ENCODE data around the gene ACAP3.

DNA sequence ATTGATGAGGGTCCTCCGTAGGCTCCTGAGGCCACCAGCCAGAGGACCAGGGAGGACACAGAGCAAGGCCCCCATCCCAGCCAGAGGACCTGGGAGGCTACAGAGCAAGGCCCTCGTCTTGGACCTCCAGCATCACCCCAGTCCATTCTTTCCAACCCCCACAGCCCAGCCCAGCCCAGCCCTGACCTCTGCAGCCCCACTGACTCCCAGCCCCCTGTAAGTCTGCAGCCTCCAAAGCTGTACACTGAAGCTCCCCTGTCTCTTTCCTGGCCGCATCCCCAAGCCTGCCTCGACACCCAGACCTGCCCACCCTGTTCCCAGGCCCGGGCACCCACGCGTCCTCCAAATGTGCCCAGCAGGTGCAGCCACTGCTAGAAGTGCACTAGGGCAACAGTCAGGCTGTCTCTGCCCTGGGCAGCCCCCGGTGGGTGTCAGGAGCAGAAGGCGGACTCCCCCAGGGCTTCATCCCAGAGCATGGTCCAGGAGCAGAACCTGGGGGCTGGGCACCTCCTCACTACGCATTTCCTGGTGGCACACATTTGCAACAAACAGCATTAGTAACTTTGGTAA is 39.4 kb upstream of the ACAP3 start:
- TF ChIP-seq CTCF (conservative IDR thresholded peaks at IDR 0.05; ENCODE audit: low read depth, low read length): no peak
- TF ChIP-seq EZH2 (IDR thresholded peaks at IDR 0.05; ENCODE audit: borderline replicate concordance, low read depth, low read length, poor library complexity, severe bottlenecking): no peak
